HL-60/S4 treated with retinoic acid at 250 ng/mL for 4 days and 3 days (cell line): ENCODE results near the gene CAPN7.

Experiments used
- in situ Hi-C: fragments of 300-500 bp; cut with MboI; formaldehyde crosslinking; loops from 2 replicates; pipeline ENCODE4 v1.7.0; 2022; ENCODE audit warnings: low sequenced_read_pairs

CAPN7 gene

DNA sequence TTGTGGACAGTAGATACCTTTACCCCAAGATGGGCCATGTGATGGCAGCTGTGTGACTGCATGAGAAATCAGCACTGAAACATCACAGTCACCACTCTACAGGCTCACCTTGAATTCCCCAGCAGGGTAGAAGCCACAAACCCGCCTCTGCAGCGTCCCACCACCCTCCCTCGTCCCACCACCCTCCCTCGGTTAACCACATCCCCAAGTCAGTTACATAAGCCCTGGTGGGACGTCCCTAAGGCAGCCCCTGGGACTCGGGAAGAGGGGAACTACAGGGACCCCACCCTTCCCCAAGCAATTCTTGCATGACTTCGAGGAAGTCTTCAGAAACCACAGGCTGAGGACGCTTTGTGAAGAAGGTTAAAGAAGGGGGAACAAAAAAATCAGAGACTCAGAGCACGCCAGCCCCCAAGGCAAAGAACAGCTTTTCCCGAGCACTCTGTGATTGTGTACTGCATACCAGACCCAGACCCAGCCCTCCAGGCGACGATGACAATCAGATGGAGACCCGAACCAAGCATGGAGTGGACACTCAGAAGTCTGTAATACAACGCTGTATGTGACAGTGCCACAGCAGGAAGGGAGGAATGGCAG is 65.8 kb downstream of the CAPN7 start:
- in situ Hi-C loops, result loop anchor here (5.0 to 10.0 kb wide), 2 partner anchors 63 to 105 kb away; partner anchors contain the start of gene SH3BP5

DNA sequence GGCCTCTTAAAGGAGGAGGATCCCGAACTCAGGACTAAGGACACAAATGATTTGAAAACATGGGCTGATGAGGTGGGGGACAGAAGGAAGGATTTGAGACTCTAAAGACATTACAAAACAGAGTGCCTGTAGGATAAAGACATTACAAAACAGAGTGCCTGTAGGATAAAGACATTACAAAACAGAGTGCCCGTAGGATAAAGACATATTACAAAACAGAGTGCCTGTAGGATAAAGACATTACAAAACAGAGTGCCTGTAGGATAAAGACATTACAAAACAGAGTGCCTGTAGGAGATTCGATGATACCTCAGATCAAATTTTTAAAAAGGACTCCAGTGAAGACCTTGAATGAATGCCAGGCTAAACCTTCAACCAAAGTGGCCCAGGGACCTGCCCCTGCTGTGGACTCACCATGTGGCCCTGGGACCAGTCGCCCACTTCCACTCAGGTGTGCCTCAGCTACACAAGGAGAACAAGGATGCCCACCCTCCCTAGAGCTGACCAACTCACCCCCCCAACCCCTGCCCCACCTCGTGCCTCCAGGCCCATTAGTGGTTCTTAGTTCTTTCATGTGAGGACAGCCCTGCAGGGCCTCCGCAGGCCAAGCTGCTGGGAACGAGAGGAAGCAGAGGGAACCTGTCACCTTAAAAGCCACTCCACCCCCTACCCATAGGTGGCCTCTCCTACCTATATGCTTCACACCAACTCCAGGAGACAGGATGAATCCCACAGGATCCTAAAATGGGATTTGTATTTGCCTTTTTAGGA is 66.6 kb downstream of the CAPN7 start:
- in situ Hi-C loops, result loop anchor here (5.0 to 10.0 kb wide), 2 partner anchors 62 to 105 kb away; partner anchors contain the start of gene SH3BP5

DNA sequence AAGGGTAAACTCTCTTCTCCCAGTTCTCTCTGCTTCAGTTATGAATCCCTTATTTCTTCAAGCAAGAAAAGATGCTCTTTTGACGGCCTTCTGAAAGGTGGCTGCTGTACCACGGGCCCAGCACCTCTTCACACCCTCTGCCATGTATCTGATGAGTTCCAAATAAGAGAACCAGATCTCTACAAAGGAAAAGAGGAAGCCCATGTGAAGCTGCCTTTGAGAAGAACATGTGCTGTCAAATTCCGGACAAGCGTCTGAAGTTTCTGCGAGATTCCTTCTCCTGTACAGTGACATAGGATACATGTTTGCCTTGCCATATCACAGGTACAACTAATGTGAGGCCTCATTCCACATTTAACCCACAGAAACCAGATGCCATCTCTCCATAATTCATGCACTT is 67.2 kb downstream of the CAPN7 start:
- in situ Hi-C loops, result loop anchor here (5.0 to 10.0 kb wide), 2 partner anchors 62 to 104 kb away; partner anchors contain the start of gene SH3BP5

DNA sequence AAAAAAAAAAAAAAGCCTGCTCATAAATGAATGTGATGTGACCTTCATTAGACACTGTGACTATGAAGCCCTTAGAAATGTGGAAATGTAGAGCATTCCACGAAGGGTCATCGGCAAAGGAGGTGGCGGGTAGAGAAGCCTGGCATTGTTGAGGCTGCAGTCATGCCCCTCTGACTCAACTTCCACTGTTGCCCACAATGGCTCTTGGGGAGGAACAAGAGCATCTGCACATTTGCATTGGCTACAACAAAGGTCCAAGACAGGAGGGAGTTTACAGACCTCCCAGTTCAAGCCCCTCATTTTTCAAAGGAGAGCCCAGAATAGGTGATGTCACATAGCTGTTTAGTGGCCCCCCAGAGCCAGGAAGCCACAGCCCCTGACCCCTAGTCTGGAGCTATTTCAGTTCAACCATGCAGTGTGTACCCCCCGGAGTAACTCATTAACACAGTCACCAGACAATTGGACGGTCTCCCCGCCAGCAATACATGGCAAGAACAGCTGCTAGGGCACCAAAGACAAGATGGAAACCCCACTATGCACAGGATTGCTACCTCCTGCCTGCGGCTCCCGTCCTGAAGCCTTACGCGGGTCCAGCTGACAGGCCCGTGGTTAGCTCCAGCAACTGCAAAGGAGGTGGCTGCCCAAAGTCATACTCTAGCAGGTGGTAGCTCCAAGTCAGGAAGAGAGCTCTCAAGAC is 70.1 kb downstream of the CAPN7 start:
- in situ Hi-C loops, result loop anchor here (10.0 kb wide), 1 partner anchor 59 kb away; the partner anchor contains the start of gene SH3BP5

DNA sequence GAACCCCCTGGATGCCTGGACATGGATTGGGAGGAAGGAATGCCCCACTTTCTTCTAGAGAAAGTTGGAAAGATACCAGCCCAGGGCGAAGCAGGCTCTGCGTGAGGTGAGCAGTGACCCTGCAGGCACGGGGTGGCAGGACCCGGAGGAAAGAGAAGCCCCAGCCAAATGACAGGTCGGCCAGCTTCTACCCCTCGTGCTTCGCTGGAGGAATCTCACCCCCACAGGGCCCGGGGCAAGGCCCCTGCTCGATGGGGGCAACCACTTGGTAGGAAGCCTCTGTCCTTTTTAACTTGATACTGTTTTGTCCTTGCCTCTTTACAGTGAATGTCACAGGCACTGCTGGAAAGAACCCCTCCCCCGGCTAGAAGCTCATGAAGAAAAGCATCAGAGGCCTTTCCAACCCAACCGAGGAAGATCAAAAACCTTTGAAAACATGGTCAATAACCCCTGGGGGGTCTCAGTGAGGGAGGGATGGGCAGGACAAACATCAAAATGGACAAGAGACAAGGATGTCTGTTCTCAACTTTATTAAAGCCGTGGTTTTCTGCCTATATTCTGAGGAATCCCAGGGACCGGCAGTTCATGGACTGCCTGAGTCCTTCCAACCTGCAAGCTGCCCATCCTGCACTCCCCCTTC is 71.9 kb downstream of the CAPN7 start:
- in situ Hi-C loops, result loop anchor here (10.0 kb wide), 1 partner anchor 57 kb away; the partner anchor contains the start of gene SH3BP5

DNA sequence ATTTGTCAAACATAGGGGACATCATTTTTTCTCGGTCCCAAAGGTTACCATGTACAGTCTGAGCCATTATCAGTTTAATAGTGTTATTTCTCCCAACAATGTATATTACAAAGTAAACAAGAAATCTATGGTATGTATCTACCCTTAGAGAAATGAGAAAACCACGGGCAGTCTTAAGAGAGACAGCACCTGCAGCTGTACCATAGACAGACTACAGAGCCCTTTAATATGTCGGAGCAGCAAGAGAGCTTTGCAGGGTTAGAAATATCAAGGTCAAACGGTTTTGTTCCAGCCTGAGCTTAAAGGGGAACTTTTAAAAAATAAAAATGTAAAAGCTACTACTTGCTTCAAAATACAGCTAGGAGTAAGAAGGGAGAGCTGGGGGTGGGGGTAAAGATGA is 73.2 kb downstream of the CAPN7 start:
- in situ Hi-C loops, result loop anchor here (10.0 kb wide), 1 partner anchor 56 kb away; the partner anchor contains the start of gene SH3BP5

DNA sequence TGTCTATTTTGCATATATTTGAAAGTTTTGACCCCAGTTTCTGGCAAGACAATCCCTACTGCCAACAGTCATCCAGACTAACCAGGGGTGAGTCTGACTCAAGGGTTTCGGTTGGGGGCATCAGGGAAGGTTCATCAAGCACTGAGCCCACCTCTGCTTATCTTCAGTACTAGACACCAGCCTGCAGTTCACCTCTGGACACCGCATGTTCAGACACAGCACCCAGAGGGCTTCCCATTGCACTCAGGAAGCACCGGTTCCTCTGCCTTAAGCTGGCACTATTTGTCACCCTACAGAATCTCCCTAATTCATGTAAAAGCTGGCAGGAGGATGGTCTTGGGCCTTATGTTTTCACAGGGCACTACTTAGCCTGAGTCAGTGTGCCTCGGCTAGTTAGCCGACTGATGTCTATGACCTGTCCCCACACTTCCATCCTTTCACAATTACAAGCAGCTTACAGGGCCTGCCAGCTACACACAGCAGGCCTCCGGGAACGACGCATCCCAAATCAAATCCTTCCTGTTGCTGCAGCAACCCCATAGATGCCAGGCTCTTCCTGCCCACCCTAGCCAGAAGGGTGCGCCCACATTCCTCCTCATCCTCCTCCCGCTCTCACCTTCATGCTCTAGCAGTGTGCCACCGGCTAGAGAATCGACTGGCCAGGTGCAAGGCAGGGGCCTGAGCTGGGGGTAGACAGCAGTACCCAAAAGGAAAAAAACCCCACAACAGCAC is 73.8 kb downstream of the CAPN7 start:
- in situ Hi-C loops, result loop anchor here (10.0 kb wide), 1 partner anchor 55 kb away; the partner anchor contains the start of gene SH3BP5

DNA sequence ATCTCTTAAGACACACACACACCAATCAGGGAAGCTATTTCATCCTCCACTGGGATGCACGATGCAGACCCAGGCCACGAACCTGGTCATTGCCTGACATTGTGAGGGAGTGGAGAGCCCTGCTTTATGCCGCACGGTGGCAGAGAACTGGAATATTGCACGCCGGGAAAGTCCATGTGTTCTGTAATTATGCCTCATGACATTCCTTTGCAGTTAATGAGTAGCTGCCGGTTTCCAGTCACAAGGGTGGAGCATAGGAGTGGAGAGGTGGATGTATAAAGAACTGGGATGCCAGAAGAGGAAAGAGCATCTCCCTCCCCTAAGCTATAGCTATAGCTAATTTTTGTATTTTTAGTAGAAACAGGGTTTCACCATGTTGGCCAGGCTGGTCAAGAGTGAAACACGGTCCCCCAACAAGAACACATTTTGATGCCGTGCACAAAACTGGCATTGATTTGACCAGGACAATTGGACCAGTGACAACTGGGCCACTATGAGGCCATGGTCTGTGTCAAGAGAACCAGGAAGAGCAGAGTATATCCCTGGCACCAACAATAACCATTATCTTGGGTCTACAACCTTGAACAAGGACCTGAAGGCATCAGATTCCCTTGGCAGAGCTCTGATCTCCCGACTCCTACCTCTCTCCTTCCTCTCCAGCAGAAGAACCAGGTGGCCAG is 74.9 kb downstream of the CAPN7 start:
- in situ Hi-C loops, result no loop called here

DNA sequence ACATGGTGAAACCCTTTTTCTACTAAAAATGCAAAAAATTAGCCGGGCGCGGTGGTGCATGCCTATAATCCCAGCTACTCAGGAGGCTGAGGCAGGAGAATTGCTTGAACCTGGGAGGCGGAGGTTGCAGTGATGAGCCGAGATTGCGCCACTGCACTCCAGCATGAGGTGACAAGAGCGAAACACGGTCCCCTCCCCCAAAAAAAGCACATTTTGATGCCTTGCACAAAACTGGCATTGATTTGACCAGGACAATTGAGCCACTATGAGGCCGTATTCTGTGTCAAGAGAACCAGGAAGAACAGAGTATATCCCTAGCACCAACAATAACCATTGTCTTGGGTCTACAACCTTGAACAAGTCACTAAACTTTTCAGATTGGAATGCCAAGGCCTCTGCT is 75.8 kb downstream of the CAPN7 start:
- in situ Hi-C loops, result no loop called here

DNA sequence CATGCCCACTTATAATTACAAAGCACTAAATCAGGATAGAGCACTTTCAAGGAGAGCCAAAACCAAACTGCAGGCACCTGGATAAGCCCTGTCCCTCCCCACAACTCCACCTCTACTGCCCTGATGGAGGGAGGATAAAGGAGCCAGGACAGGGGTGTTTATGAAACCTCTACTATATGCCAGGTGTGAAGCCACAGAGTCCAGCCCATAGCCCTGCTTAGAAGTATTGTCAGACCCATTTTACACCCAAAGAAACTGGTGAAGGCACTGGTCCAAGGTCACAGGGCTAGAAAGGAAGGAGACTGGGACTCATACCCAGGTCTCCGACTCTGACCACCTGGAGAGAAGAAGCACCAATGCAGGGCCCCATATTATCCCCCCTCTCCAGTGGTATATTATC is 77.7 kb downstream of the CAPN7 start:
- in situ Hi-C loops, result no loop called here

DNA sequence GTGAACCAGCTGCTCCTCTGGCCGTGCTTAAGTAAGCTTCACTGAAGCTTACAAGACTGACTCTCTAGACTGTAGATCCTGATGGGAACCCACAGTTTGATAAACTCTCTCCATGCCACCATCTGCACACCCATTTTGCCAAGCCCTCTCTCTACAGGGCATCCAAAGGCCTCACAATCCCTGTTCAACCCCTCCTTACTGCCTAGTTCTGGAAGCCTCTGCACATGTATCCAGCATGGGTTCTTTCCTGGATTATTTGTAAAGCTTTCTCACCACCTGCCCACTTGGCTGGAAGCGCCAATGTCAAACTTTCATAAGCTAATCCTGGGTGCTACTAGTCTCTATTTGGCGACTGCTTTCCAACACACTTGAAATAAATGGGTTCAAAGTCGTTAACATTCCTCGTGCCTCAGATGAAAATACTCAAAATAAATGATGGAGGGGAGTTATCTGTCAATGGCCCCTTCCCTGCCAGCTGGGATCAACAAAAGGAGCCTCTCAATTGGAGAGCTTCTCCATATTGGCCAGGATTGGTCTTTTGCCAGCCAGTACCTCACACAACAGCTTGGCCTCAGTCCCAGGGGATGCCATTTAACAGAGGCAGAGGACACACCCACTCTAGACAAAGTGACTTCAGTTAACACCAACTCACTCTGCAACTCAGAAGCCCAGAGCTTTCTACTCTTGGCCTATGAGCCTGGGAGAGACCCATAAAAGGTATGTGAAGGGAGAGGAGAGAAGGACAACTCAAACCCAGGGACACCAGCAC is 78.3 kb downstream of the CAPN7 start:
- in situ Hi-C loops, result no loop called here

DNA sequence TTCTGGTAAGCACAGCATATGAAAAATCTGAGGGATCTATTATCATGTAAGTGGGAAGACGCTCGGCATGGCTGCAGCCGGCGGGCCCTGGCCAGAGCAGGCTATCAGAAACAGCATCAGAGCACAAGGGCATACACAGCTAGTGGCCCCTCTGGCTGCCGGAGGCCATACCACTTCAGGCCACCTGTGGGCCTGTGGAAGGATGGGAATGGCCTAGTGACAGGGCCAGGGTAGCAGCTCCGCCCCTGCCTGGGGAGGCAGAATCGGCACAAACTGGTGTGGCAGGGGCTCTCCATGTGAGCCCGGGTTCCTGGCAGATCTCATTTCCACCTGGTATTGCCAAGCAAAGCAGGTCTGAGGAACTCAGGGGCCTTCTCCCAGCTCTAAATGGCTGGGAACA is 80.0 kb downstream of the CAPN7 start:
- in situ Hi-C loops, result no loop called here

DNA sequence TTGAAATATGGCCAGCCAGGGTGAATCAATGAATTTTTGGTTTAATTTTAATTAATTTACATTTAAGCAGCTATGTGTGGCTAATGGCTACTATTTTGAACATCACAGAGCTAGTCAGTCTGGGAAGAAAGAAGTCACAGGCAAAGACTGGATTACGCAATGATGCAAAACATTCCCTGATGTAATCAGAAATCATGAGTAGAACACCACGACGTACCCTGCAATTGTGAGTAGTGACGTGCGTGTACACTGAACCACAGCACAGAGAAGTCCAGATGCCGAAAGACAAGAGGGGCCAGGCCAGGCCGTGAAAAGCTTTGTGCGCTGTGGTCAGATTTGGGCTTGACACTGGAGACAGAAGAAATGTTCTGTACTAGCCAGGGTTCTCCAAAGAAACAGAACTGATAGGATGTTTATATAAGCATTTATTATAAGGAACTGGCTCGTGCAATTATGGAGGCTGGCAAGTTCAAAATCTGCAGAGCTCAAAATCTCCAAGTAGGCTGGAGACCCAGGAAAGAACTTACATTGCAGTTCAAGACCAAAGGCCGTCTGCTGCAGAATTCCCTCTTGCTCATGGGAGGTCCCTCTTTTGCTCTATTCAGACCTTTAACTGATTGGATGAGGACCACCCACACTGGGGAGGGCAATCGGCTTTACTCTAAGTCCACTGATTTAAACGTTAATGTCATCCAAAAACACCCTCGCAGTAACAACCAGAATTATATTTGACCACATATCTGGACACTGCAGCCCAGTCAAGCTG is 81.7 kb downstream of the CAPN7 start:
- in situ Hi-C loops, result no loop called here

DNA sequence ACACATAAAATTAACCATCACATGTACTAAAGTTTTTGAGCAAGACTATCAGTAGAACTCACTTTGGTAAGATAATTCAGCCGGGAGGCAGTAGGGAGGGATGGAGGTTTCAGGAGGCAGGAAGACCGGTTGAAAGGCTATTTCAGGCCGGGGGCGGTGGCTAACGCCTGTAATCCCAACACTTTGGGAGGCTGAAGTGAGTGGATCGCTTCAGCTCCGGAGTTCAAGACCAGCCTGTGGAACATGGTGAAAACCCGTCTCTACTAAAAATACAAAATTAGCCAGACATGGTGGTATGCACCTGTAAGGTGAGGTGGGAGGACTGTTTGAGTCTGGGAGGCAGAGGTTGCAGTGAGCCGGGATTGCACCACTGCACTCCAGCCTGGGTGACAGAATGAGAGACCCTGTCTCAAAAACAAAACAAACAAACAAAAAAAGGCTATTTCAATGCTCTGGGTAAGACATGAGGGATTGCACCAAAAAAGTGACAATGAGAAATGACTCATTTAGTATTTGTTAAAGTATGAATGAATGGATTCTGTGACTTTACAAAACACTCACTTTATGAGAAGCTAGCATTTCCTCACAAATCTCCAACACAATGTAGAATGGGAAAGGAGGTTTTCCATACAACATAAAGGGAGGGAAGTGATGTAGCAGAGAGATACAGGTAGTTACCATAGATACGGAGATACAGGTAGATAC is 82.4 kb downstream of the CAPN7 start:
- in situ Hi-C loops, result no loop called here

DNA sequence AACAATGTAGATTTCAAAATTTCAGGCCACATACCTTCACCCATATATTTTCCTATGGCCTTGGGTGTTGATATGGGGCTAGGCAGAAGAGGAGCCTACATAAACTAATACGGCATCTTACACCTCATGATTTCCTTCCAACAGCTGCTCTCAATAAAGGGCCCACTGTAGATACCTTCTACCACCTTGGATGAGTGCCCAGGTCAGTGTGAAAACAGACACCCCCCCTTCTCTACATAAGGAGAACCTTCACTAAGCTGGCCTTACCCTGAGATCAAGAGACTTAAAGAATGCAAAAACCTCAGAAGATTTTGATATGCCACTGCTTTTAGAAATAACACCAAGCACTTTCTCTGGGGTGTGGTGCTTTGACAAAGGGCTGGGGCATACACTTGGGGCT is 83.6 kb downstream of the CAPN7 start:
- in situ Hi-C loops, result no loop called here

DNA sequence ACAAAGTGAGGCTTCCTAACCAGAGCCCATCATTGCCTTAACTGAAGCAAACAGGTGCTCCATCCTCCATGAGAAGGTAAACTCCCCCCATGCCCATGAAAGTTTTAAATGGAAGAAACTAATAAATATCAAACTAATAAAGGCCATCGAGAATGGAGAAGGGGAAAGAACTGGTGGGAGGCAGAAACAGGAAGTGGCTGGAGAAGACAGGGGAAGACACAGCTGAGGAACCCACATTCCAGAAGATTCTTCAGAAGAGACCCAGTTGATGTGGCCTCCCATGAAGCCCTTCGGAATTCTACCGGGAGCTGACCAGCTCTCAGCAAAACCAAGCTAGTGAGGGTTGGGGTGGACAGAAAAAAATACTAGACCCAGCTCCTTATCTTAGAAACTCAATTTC is 84.7 kb downstream of the CAPN7 start:
- in situ Hi-C loops, result no loop called here
